Osteocyte (in vitro differentiated cells): ENCODE data around the gene TULP1. TPM values are rescaled to one million over a fixed set of nuclear protein-coding genes. Genes with fewer than 3 reads are reported as not detected.

Source experiments
- DNase-seq: peaks from one replicate; pipeline ENCODE4 v3.0.0; 2021; ENCODE audit warnings: mixed read lengths; ENCODE audit not compliant: unreplicated experiment; ENCODE audit errors: extremely low spot score
- H3K27ac Mint-ChIP-seq: one replicate; pipeline ENCODE4 v1.8.0; 2021; ENCODE audit warnings: mild to moderate bottlenecking, mixed read lengths; ENCODE audit not compliant: unreplicated experiment
- H3K27me3 Mint-ChIP-seq: one replicate; pipeline ENCODE4 v1.8.0; 2021; ENCODE audit warnings: mixed read lengths; ENCODE audit not compliant: unreplicated experiment
- H3K36me3 Mint-ChIP-seq: one replicate; pipeline ENCODE4 v1.8.0; 2021; ENCODE audit warnings: mixed read lengths; ENCODE audit not compliant: unreplicated experiment
- H3K4me1 Mint-ChIP-seq: one replicate; pipeline ENCODE4 v1.8.0; 2021; ENCODE audit warnings: mixed read lengths; ENCODE audit not compliant: unreplicated experiment
- H3K4me3 Mint-ChIP-seq: one replicate; pipeline ENCODE4 v1.8.0; 2021; ENCODE audit warnings: mild to moderate bottlenecking, moderate library complexity, mixed read lengths; ENCODE audit not compliant: unreplicated experiment
- H3K9me3 Mint-ChIP-seq: one replicate; pipeline ENCODE4 v1.8.0; 2021; ENCODE audit warnings: mixed read lengths; ENCODE audit not compliant: unreplicated experiment
- microRNA-seq: library from miRNA; unstranded; fragments of <30 nt; microRNA quantifications from one replicate; pipeline ENCODE4 v1.1.0, GENCODE V29; 2020; ENCODE audit not compliant: unreplicated experiment
- total RNA-seq: library from RNA; stranded (reverse); gene quantifications from 2 replicates; pipeline ENCODE4 v1.2.1, GENCODE V29; 2021
- TF ChIP-seq, protein P1 (sequence below): fragments of 200-600 bp; sonication (generic); IDR thresholded peaks from 2 replicates; pipeline ENCODE4 v1.5.0; 2021; ENCODE audit warnings: antibody characterized with exemption, mild to moderate bottlenecking, moderate library complexity

TULP1 gene
- total RNA-seq, 1 donor from 2014 or later = not detected

DNA sequence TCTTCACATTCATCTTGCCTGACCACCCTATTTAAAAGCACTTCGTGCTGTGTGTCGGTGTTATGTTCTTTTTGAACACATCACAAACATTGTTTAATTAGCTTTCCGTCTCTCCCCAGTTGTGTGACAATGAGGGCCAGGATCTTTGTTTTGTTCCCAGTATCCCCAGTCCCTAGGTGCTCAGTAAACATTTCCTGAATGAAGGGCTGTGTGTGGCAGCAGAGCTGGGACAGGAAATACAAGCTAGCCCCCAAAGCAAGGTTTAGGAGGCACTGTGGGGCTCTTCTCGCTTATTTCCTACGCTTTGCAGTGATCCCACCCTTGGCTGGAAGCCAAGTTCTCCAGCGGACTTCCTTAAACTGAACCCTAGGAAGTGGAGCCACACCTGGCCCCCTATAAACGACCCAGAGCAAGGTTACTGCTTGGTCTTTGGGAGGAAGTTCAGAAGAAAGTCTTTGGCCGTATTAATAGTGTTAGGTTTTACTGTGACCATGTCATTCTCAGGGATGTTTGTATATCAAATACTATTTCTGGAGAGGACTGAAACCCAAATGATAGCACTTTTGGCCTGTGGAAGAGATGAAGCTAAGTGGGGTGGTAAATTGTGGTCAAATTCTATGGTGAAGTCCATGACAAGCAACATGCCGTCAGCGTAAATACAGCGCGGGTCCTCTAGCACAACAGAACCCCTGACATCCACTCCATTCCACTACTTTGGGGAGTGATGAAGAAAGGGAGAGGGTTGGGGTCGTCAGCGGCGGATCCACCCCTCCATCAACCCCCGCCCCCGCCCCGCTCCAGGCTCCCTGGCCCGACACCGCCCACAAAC lies 61.1 kb downstream of the TULP1 start:
- Mint-ChIP-seq H3K4me3 (peak overlapping the region; percentile 79), H3K27me3 (no peaks in the 10 kb centered on the region), H3K4me1 (peaks cover 34% of the 10 kb centered on the region), H3K36me3 (peaks cover 8% of the 10 kb centered on the region), H3K9me3 (no peaks in the 10 kb centered on the region), H3K27ac (peak overlapping the region; percentile 3)
- TF ChIP-seq, protein P1, sequence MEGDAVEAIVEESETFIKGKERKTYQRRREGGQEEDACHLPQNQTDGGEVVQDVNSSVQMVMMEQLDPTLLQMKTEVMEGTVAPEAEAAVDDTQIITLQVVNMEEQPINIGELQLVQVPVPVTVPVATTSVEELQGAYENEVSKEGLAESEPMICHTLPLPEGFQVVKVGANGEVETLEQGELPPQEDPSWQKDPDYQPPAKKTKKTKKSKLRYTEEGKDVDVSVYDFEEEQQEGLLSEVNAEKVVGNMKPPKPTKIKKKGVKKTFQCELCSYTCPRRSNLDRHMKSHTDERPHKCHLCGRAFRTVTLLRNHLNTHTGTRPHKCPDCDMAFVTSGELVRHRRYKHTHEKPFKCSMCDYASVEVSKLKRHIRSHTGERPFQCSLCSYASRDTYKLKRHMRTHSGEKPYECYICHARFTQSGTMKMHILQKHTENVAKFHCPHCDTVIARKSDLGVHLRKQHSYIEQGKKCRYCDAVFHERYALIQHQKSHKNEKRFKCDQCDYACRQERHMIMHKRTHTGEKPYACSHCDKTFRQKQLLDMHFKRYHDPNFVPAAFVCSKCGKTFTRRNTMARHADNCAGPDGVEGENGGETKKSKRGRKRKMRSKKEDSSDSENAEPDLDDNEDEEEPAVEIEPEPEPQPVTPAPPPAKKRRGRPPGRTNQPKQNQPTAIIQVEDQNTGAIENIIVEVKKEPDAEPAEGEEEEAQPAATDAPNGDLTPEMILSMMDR = no peak
- no peak for DNase-seq

DNA sequence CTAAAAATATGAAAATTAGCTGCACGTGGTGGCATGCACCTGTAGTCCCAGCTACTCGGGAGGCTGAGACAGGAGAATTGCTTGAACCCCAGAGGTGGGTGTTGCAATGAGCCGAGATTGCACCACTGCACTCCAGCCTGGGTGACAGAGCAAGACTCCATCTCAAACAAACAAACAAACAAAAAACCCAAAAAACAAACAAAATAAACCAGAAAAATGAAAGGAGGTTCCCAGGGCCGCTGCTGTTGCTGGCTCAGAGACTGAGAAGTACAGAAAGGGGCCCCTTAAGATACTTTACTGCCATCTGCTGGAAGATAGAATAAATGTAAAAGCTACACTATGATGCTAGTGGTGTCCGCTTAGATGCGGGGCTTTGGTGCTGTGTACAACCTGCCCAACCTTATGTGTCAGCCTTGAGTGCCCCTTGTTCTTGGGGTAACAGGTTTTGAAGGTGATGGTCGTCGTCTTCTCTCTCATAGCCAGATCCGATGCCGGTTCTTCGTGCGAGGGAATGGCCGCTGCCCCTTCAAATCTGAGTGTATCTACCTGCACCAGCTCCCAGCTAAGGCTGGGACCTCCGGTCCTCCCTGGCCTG lies 63.3 kb downstream of the TULP1 start:
- Mint-ChIP-seq H3K9me3 (no peaks in the 10 kb centered on the region), H3K36me3 (no peaks in the 10 kb centered on the region), H3K4me3 (no peak overlapping the region), H3K4me1 (peaks cover 24% of the 10 kb centered on the region), H3K27me3 (no peaks in the 10 kb centered on the region), H3K27ac (no peak overlapping the region)
- TF ChIP-seq, protein P1 = peak; percentile 85
- DNase-seq = no peak

DNA sequence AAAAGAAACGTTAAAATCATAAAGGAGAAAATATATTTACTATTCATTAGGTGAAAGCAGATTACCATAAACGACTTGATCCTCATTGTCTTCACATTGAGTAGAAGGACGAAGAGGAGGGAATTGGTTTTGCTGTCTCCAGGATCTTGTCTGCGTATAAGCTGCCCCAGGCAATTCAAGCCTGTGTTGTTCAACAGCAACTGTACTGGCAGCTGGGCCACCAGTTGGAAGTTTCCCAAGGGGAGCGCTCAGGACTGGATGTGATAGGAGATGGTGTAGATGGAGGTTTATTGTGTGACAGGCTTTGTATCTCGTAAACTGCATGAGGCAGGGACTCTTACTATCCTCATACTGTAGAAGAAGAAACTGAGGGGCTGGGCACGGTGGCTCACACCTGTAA lies 64.5 kb downstream of the TULP1 start:
- no peak overlapping the region for H3K4me3 Mint-ChIP-seq
- no peaks in the 10 kb centered on the region for H3K36me3 Mint-ChIP-seq
- no peak for DNase-seq
- TF ChIP-seq, protein P1 = no peak
- no peaks in the 10 kb centered on the region for H3K27me3 Mint-ChIP-seq
- peaks cover 18% of the 10 kb centered on the region for H3K4me1 Mint-ChIP-seq
- H3K27ac Mint-ChIP-seq = no peak overlapping the region
- H3K9me3 Mint-ChIP-seq = no peaks in the 10 kb centered on the region

Small RNA genes lying within 50 kb of the gene (microRNA-seq; reads per million reads assigned to microRNA genes)
- gene MIR7111 = not detected

Other genes starting within 250 kb of the TULP1 start
- gene DEF6, start 215.1 kb downstream of the TULP1 start, total RNA-seq = 0.52 and 0.59 TPM in 2 replicates
- 33.1 and 33.8 TPM in 2 replicates for gene PPARD, start 170.3 kb downstream of the TULP1 start, total RNA-seq
- 7.8 TPM in 2 replicates for gene FANCE, start 60.6 kb downstream of the TULP1 start, total RNA-seq
- gene RPL10A, start 44.5 kb downstream of the TULP1 start, total RNA-seq = 1,177 and 1,245 TPM in 2 replicates
- 43.1 and 44.8 TPM in 2 replicates for gene TEAD3, start 15.8 kb downstream of the TULP1 start, total RNA-seq
- gene FKBP5, start 176.0 kb upstream of the TULP1 start, total RNA-seq = 108 and 112 TPM in 2 replicates
- 1.3 and 2.5 TPM in 2 replicates for gene ARMC12, start 224.1 kb upstream of the TULP1 start, total RNA-seq